ENCODE measurements around the gene PPP2R2C.

DNA sequence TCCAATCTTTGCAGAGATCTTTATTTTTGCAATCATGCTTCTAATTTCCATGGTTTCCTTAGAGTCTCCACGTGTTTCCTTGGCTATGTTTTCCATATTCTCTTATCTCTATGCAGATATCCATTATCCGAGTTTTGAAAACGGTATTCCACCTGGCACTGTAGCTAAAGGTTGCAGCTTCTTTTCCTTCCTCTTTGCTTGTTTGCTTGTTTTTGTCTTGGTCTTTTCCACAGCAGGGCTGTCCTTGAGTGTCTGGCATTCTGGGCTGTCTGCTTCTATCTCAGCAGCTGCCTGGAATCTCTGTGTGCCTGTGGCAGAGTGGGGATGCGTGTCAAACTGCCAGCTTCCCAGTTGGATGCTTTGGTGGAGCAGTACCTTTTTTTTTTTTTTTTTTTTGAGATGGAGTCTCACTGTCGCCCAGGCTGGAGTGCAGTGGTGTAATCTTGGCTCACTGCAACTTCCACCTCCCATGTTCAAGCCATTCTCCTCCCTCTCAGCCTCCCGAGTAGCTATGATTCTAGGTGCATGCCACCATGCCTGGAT is 155.9 kb downstream of the PPP2R2C start:
- no peak for TF ChIP-seq POLR2A (IDR thresholded peaks at IDR 0.05)
- TF ChIP-seq, protein P1, sequence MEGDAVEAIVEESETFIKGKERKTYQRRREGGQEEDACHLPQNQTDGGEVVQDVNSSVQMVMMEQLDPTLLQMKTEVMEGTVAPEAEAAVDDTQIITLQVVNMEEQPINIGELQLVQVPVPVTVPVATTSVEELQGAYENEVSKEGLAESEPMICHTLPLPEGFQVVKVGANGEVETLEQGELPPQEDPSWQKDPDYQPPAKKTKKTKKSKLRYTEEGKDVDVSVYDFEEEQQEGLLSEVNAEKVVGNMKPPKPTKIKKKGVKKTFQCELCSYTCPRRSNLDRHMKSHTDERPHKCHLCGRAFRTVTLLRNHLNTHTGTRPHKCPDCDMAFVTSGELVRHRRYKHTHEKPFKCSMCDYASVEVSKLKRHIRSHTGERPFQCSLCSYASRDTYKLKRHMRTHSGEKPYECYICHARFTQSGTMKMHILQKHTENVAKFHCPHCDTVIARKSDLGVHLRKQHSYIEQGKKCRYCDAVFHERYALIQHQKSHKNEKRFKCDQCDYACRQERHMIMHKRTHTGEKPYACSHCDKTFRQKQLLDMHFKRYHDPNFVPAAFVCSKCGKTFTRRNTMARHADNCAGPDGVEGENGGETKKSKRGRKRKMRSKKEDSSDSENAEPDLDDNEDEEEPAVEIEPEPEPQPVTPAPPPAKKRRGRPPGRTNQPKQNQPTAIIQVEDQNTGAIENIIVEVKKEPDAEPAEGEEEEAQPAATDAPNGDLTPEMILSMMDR (IDR thresholded peaks at IDR 0.05) = no peak

All from body of pancreas (tissue), 4 donors.